HCT116 (cell line): ENCODE measurements around the gene KBTBD8. TPM values are rescaled to one million over a fixed set of nuclear protein-coding genes. Genes with fewer than 3 reads are reported as not detected.

Experiments used
- ATAC-seq: fragments of 200-7000 bp; cut with Tn5 transposase; 2 replicates; pipeline ENCODE4 v1.9.1; 2020; ENCODE audit warnings: mild to moderate bottlenecking, moderate library complexity
- BruUV-seq: library from RNA; stranded (reverse); fragments of 400-500 nt; replicated peaks from 2 replicates; lab custom pipeline; 2021; lab: Mats Ljungman, UMichigan
- CTCF ChIA-PET: fragments of 300-600 bp; sonication (Branson Sonifier 250); formaldehyde crosslinking; loops from one replicate; lab custom pipeline; 2021; ENCODE audit warnings: antibody characterized with exemption; lab: Charles Lee
- POLR2A ChIA-PET: fragments of 300-600, 350-600 bp; sonication (Branson Sonifier 250); formaldehyde crosslinking; loops from one replicate; lab custom pipeline; 2021; ENCODE audit warnings: antibody characterized with exemption; lab: Charles Lee
- RAD21 ChIA-PET, 2 experiments: fragments of 300-600 bp; sonication (Branson Sonifier 250); formaldehyde crosslinking; loops; one replicate each; lab custom pipeline; 2023; ENCODE audit warnings: low total read pairs in 2 of 2; ENCODE audit not compliant: uncharacterized antibody in 2 of 2, unreplicated experiment in 2 of 2, low non-redundant PET in 1 of 2; lab: Charles Lee
- DNase-seq: peaks from one replicate; pipeline ENCODE4 v3.0.0-alpha.2; 2010; ENCODE audit warnings: low read depth, low spot score
- H2AFZ ChIP-seq: fragments of 200-600 bp; shearing (Covaris generic), sonication (generic); 2 replicates; pipeline ENCODE4 v1.6.1; 2017; ENCODE audit warnings: low read depth, mixed run types, mixed read lengths, antibody characterized with exemption, low read length; ENCODE audit not compliant: poor library complexity, severe bottlenecking
- H3K27ac ChIP-seq: 2 replicates; pipeline ENCODE4 v1.5.1; 2012; ENCODE audit warnings: low read depth, low read length
- H3K27me3 ChIP-seq: fragments of 200-600 bp; sonication (generic); 2 replicates; pipeline ENCODE4 v1.6.1; 2016; ENCODE audit warnings: mixed run types, low read length, mixed read lengths; ENCODE audit not compliant: insufficient read depth
- H3K36me3 ChIP-seq, 2 experiments: fragments of 200-500 bp in 1 of 2; fragments of 200-600 bp in 1 of 2; sonication (Bioruptor generic) in 1 of 2; sonication (generic) in 1 of 2; 2 replicates each; pipeline versions ENCODE4 v1.5.1 to v1.6.1; 2014 to 2016; ENCODE audit warnings: low read length in 2 of 2, inconsistent platforms in 1 of 2, mixed read lengths in 1 of 2, mixed run types in 1 of 2; ENCODE audit not compliant: insufficient read depth in 2 of 2, control insufficient read depth in 1 of 2
- H3K4me1 ChIP-seq, 2 experiments: fragments of 200-600 bp in 1 of 2; sonication (generic) in 1 of 2; 2 replicates each; pipeline versions ENCODE4 v1.5.1 to v1.6.1; 2012 to 2017; ENCODE audit warnings: low read length in 2 of 2, inconsistent platforms in 1 of 2, mild to moderate bottlenecking in 1 of 2, mixed read lengths in 1 of 2, mixed run types in 1 of 2, moderate library complexity in 1 of 2; ENCODE audit not compliant: insufficient read depth in 2 of 2, control insufficient read depth in 1 of 2
- H3K4me2 ChIP-seq: fragments of 200-600 bp; sonication (generic); 2 replicates; pipeline ENCODE4 v1.6.1; 2017; ENCODE audit warnings: mixed run types, low read length, mixed read lengths
- H3K4me3 ChIP-seq, 2 experiments: fragments of 200-600 bp in 1 of 2; sonication (generic) in 1 of 2; replicated peaks in 1 of 2; 2 replicates each; pipeline ENCODE4 v1.5.1; 2011 to 2016; ENCODE audit warnings: low read length in 2 of 2, control low read depth in 1 of 2, low read depth in 1 of 2, mild to moderate bottlenecking in 1 of 2, mixed read lengths in 1 of 2, mixed run types in 1 of 2
- H3K79me2 ChIP-seq: fragments of 200-600 bp; sonication (generic); 2 replicates; pipeline ENCODE4 v1.6.1; 2017; ENCODE audit warnings: mild to moderate bottlenecking, mixed run types, low read length, moderate library complexity, mixed read lengths; ENCODE audit not compliant: insufficient read depth
- H3K9ac ChIP-seq: fragments of 200-600 bp; sonication (generic); 2 replicates; pipeline ENCODE4 v1.6.1; 2016; ENCODE audit warnings: low read length, mixed read lengths
- H3K9me2 ChIP-seq: fragments of 200-600 bp; sonication (generic), shearing (Covaris generic); 2 replicates; pipeline ENCODE4 v1.6.1; 2017; ENCODE audit warnings: mixed run types, mild to moderate bottlenecking, moderate library complexity; ENCODE audit not compliant: insufficient read depth
- H3K9me3 ChIP-seq, 2 experiments: fragments of 200-500 bp in 1 of 2; fragments of 200-600 bp in 1 of 2; sonication (Bioruptor generic) in 1 of 2; sonication (generic) in 1 of 2; 2 replicates each; pipeline ENCODE4 v1.6.1; 2014 to 2017; ENCODE audit warnings: low read length in 2 of 2, mixed read lengths in 2 of 2, inconsistent platforms in 1 of 2, low read depth in 1 of 2, mild to moderate bottlenecking in 1 of 2, mixed run types in 1 of 2, moderate library complexity in 1 of 2; ENCODE audit not compliant: control insufficient read depth in 1 of 2, insufficient read depth in 1 of 2
- H4K20me1 ChIP-seq: fragments of 200-600 bp; sonication (generic), shearing (Covaris generic); 2 replicates; pipeline ENCODE4 v1.6.1; 2017; ENCODE audit warnings: mixed run types, mild to moderate bottlenecking, moderate library complexity; ENCODE audit not compliant: insufficient read depth
- ATF3 ChIP-seq: IDR thresholded peaks from 2 replicates; pipeline ENCODE4 v1.6.1; 2012
- ELF1 ChIP-seq: IDR thresholded peaks from 2 replicates; pipeline ENCODE4 v1.6.1; 2012; ENCODE audit warnings: low read depth, borderline replicate concordance
- EZH2 ChIP-seq: fragments of 200-600 bp; sonication (generic); IDR thresholded peaks from 2 replicates; pipeline ENCODE4 v1.6.1; 2017; ENCODE audit warnings: antibody characterized with exemption, mixed run types
- JUND ChIP-seq: IDR thresholded peaks from 2 replicates; pipeline ENCODE4 v1.6.1; 2012
- REST ChIP-seq: IDR thresholded peaks from 2 replicates; pipeline ENCODE4 v1.6.1; 2012; ENCODE audit warnings: low read depth
- TCF7L2 ChIP-seq: IDR thresholded peaks from 2 replicates; pipeline ENCODE4 v1.7.0; 2011; ENCODE audit warnings: borderline replicate concordance, inconsistent platforms; ENCODE audit not compliant: insufficient read depth, insufficient read length; ENCODE audit errors: extremely low read depth
- intact Hi-C: fragments of 100-400 bp; cut with micrococcal nuclease; formaldehyde crosslinking; loops from 2 replicates; pipeline ENCODE4 v1.10.0; 2022
- total RNA-seq: library from RNA; stranded (reverse); gene quantifications from one replicate; pipeline ENCODE4 v1.2.1, GENCODE V29; 2021; ENCODE audit not compliant: unreplicated experiment

Gene KBTBD8
- total RNA-seq, 1 experiment from 2014 or later: 1.4 TPM

GRCh38 chr3:66986406-66986805 is 11.7 kb upstream of the KBTBD8 start:
- CTCF ChIA-PET: no interaction called here

More at GRCh38 chr3:66986406-66986805, 11.7 kb upstream of the KBTBD8 start:
- DNase-seq: no peak
- TF ChIP-seq ELF1 (no peak), TCF7L2 (no peak), REST (no peak), ATF3 (no peak), JUND (no peak), EZH2 (no peak)
- Histone ChIP-seq H3K9me2 (no peaks in the 10 kb centered on the region), H3K4me1 (peaks cover 0 to 7% of the 10 kb centered on the region in 2 experiments; a peak in 2 of 4 replicates), H3K9ac (no peak overlapping the region), H2AFZ (no peak overlapping the region), H3K27me3 (no peaks in the 10 kb centered on the region), H3K36me3 (no peaks in the 10 kb centered on the region), H3K4me2 (no peak overlapping the region), H3K9me3 (no peaks in the 10 kb centered on the region), H3K27ac (no peak overlapping the region), H4K20me1 (no peaks in the 10 kb centered on the region), H3K79me2 (no peaks in the 10 kb centered on the region), H3K4me3 (no peak overlapping the region)
- ChIA-PET POLR2A (no interaction called here), RAD21 (no interaction called here)
- intact Hi-C loops: no loop called here
- ATAC-seq: no peak
- no TSS peak for BruUV-seq
